Activated effector memory CD4-positive, alpha-beta T cell treated with Interleukin-2 at 50 U/mL for 16 hours (primary cell): ENCODE measurements around the gene RPRD1A.
"Not testable (repeated sequence)": the region's sequence is repeated elsewhere in the genome, so short reads cannot be mapped to it uniquely, and the experiment has no call there.

Source experiments
- DNase-seq: peaks from one replicate; pipeline ENCODE4 v3.0.0-alpha.2; 2020

Gene RPRD1A

DNA sequence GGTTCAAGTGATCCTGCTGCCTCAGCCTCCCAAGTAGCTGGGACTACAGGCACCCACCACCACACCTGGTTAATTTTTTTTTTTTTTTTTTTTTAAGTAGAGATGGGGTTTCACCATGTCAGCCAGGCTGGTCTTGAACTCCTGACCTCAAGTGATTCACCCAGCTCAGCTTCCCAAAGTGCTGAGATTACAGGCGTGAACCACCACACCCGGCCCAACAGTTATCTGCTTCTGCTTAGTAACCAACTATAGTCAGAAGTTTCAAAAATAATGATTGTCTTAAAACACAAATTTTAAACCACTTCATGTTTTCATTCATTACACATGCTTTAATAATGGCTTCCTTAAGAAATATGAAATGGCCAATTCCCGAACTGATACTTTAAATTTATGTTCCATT lies 43.1 kb downstream of the RPRD1A start:
- DNase-seq, result not testable (repeated sequence)

DNA sequence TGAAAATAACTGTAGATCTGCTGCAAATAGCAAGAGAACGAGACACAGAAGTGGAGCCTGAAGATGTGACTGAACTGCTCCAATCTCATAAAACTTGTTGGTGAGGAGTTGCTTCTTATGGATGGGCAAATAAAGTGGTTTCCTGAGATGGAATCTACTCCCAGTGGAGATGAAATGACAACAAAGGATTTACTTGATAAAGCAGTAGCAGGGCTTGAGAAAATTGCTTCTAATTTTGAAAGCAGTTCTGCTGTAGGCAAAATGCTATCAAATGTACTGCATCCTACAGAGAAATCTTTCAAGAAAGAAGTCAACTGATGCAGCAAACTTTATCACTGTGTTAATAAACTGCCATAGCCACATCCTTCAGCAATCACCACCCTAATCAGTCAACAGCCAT lies 44.0 kb downstream of the RPRD1A start:
- no peak for DNase-seq

DNA sequence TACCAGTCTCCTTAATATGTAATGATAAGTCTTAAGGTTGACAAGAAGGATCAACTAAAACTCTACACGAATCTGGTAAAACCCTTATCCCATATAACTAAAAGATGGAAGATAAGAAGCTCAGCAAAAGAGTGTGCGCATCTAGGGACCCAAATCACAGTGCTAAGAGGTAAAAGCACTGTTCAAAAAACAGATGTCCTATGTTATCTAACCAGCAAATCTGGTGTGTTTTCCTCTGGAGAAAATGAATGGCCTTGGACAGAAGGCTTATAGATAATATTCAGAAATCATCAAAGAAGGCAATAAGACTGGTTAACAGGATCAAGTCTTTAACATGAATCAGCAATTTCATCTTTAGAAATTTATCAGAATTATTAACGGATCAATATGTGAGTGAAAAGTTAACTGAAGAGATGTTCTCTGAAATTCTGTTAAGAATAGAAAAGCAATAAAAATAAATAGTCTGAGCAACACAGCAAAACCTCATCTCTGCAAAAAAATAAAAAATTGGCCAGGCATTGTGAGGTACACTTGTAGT lies 47.1 kb downstream of the RPRD1A start:
- no peak for DNase-seq

DNA sequence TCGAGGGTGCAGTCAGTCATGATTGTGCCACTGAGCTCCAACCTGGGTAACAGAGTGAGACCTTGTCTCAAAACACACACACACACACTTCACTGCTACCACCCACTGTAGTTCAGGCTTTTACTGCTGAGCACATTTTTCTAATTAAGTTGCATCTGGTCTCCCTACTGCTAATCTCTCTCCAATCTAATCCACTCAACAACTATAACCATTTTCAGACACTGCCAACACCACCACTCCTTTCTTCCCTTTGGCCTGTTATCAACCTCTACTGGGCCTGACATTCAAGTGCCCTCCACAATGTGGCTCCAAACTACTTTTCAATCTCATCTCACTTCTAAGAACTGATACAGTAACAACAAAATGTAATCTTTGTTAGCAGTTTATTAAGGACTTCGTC lies 50.1 kb downstream of the RPRD1A start:
- DNase-seq, result no peak

DNA sequence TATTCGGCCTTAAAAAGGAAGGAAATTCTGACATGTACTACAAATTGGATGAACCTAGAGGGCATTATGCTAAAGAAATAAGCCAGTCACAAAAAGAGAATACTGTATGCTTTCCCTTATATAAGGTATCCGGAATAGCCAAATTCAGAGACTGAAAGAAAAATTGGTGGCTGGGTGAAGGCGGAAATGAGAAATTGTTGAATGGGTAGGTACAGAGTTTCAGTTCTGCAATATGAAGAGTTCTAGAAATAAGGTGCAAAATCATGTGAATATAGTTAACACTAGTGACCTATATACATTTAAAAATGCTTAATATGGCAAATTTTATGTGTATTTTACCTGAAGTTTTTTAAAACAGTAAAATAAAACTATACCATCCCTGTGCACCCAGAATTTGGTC lies 51.7 kb downstream of the RPRD1A start:
- DNase-seq, result no peak

DNA sequence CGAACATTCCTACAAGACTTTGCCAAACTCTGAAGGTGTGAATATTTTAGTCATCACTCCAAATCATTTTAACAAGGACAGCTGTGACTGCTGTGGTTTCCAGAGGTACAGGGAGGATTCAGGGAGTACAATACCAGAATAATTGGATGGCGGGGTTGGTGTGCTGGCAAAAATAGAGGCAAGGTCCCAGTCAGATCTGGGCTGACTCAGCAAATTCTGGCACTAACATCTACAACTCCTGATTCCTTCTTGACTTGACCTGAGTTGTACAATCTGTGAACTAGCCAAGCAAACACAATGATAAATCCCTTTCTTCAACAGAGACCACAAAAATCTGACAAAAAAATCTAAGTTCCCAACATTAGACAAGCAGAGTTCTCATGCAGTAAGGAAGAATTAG lies 54.5 kb downstream of the RPRD1A start:
- no peak for DNase-seq

DNA sequence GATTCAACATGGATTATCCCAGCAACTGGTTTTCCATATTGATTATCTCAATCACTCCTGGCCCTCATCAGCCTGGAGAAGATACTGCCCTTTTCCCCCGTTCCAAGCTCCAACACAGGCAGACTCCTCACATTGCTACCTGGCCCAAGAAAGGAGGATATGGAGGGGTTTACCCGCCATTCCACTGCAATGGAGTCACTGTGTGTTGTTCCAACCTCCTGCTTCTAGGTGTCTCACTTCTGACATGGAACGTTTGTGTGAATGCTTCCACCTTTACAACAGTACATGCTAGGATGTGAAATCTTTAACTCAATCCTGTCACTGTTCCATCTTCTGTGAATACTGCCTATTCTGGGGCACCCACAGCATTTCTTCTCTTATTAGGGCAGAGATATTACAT lies 58.1 kb downstream of the RPRD1A start:
- DNase-seq, result no peak

DNA sequence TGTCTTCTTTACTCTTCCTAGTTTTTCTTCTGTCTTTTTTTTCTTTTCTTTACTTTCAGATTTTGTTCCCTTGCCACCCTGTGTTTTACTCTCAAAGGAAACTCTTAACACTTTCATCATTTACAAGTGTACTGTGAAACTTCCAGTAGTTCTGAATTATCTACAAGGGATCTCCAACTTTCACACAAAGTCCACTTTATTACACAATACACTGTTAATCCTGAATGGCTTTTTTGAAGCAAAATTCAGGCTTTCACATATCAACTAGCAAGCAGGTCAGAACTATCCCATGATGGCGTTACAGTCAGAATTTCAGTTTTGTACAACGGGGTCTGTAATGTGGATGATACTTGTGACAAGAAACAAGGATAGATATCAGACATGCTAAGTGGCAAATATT lies 60.4 kb downstream of the RPRD1A start:
- no peak for DNase-seq

DNA sequence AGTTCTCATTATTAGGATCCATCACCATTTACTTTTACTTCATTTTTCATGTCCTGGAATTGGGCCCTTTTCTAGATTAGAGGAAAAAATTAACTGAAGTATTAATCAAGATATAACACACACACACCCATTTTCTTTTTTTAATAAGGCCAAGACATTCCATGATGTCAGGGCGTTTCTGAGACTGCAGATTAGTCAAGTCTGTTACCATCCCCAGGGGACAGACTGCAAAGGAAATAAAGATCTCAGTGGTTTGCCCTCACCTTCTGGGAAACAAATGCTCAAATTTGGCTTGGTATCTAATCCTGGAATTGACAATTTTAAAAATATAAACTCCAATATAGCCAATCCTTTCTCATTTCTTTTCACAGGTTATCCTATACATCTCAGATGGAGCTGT lies 67.4 kb downstream of the RPRD1A start:
- DNase-seq, result no peak

DNA sequence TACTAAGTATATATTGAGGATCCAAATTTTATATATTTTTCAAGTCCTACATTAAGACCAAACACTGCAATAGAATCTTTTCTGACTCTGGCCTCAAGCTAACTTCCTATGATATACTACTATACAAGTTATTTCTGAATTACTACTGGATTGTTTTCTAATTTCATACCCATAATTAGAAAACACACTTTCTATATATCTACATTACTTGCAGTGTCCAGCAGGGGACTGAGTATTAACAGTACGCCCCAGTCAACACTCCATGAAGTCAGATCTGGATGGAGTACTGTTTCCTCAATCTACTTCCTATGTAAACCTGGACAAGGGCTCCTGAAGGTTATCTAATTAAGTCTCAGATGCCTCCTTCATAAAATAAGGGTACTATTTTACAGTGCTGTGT lies 68.4 kb downstream of the RPRD1A start:
- no peak for DNase-seq

DNA sequence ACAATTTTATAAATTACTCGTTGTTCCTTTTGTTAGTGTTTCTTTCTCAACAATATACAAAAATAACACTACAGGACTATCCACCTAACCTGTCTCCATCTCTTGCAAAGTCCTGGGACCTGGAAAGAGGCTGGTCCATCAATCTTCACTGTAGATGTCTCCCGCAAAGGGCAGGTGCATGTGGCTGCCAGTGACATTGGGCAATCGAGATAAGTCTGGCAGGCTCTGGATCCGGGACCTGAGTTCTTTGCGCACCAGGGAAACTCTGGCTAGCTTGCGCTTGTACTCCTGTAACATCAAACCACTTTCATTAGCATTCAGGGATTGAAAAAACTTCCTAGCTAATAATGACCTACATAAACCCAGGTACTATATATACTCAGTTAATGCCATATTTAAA lies 74.3 kb downstream of the RPRD1A start:
- no peak for DNase-seq

DNA sequence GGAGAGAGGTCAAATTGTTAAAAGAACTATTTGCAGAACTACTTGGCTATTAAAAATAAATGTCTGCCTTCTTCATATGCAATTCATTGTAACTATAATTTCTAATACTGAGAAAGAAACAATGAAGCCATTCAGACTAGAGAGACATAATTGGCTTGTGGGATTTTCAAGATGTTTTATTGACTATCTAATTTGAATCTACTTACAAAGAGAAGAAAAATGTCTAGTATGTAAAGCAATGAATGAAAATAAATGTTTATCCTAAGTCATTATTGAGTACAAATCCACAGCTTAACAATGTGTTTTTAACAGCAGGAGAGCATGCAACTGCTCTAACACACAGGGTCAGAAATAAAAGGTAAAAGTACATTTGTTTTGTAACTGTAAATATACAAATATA lies 75.7 kb downstream of the RPRD1A start:
- no peak for DNase-seq

DNA sequence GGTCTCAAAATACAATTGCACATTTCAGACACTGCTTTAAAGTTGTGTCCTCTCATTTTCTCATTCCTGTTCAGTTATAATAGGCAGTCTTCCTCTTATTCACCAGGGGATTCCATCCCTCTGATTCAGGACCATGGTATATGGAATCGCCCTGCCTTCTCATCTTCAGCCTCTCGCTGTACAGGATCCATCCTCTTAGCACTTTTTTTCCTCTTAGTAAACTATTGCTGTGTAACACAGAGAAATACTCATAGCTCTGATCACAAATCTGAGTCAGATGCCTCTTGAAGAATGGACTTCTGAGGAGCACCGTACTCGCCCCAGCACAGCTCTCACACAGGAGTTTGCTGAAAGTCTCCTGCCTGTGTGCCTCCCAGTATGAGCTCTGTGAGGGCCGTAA lies 83.5 kb downstream of the RPRD1A start:
- DNase-seq, result no peak

DNA sequence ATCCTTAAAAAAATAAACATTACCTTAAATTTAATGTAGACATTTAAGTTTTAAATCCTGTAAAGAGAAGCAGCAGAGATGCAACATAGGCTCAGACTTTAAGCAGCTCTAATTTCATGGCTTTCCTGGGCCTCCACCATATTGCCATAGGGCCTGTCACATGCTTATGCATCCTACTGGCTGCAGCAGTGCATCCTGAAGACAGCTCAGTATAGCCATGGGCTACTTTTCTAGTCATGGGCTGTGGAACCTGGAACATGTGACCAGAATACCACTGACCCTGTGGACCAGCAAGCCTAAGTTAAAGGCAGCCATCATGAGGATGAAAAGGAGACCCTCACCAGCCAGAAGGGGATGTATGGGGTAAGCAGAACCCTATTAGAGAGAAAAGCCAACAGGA lies 84.2 kb downstream of the RPRD1A start:
- no peak for DNase-seq

DNA sequence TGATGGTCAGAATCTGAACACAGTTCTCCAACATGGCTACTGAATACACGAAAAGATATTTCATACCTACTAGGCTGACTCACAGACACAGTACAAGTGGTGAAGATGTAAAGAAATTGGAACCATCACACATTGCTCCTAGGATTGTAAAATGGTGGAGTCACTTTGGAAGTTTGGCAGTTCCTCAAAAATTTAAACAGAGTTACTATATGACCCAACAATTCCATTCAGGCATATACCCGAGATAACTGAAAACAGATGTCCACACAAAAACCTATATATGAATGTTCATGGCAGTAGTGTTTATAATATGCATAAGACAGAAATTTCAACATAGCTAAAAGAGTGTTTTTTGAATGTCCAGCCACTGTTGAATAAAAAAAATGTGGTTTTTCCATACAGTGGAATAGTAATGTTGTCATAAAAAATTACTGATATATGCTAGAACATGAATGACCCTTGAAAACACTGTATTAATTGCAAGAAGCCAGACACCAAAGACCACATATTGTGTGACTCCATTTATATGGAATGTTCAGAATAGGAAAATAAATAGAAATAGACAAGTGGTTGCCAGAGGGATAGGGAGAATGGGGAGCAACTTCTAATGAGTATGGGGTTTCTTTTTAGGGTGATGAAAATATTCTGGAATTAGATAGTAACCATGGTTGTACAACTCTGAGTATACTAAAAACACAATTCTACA lies 84.8 kb downstream of the RPRD1A start:
- DNase-seq, result no peak

DNA sequence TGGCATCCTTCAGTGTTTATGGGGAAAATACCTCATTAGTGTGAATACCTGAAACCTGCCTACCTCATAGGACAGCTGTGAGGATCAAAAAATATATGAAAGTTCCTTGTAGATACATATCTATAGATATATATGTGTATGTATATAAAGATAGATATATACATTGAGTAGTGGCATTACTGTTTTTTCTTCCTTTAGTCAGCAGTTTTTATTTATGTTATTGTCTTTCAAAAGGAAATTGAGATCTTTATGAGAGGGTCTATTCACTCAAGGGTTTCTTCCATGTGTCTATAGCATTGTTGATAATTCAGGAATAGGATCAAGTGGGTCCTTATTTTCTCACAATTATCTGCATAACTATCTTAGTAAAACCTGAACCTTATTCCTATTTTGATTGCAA lies 88.2 kb downstream of the RPRD1A start:
- no peak for DNase-seq

DNA sequence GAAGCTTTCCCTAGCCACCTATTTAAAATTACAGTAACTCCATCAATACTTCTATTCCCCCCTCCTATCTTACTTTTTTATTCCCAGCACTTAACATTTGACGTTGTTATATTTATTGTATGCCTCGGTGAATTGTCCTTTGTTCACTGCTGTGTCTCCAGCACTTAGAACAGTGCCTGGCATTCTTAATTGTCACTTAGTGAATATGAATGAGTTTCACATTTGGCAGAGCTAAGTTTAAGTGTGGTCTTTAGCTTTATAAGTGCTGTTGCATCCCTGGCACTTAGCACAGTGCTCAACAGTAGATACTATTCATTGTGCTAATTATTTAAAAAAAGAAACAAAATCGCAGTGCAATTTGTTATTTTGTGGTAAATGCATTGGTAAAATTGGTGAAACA lies 93.2 kb downstream of the RPRD1A start:
- DNase-seq, result no peak

DNA sequence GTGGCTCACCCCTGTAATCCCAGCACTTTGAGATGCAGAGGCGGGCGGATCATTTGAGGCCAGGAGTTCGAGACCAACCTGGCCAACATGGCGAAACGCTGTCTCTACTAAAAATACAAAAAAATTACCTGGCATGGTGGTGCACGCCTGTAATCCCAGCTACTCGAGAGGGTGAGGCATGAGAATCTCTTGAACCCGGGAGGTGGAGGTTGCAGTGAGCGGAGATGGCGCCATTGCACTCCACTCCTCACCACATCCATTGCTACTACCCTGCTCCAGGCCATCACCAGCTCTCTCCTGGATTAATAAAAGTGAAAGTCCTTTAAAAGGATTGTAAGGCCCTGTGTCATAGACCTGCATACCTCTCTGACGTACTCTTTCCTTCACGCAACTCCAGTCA lies 93.7 kb downstream of the RPRD1A start:
- DNase-seq, result no peak

DNA sequence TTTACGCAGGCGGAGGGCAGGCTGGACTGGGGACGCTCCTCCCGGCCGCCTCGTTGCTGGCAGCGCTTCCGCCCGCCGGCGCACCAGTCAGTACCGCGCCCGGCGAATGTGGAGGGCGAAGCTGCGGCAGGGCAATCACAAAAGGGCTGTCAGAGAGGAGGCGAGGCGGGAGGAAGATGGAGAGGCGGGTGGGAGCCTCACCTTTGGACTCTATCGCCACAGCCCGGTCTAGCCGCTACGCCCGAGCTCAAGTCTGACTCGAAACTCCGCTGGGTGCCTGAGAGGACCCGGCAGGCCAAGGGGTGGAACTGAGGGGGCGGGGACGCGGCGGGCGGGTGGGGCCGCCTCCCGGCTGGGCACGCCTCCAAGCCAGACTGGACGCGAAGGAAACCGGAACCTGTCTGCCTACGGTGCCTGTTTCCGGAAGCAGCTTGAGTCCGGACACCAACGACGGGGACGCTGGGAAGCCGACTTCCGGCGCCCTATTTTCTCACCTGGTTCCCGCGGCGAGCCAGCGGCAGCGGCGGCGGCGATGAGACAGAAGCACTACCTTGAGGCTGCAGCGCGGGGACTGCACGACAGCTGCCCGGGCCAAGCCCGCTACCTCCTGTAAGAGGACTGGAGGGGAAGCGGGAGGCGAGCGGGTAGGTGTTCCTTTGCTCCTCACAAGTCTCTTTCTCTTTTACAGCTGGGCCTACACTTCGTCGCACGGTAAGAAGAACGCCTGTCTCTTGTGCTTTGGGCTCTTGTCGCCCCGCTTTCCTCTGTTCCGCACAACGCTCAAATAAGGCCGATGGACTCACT lies 95.0 kb downstream of the RPRD1A start, which contains the start of gene RMP24:
RMP24 (plus strand) TSS at position 483 of the 804 bp plus-strand sequence.
- peak; percentile 92 for DNase-seq

DNA sequence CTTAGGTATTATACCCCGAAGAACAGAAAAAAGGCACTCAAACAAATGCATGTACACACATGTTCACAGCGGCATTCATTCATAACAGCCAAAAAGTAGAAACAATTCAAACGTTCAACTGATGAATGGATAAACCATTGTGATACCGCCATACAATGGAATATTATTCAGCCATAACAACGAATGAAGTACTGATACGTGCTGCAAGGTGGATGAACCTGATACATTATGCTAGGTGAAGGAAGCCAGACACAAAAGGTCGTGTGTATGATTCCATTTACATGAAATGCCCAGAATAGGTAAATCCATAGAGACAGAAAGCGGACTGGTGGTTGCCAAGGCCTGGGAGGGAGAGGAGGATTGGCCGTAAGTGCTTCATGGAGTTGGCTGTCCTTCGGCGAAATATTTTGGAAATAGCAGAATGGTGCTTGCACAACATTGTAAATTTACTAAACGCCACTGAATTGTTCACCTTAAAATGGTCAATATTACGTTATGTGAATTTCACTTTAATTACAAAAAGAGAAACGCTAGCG lies 95.6 kb downstream of the RPRD1A start:
- no peak for DNase-seq

DNA sequence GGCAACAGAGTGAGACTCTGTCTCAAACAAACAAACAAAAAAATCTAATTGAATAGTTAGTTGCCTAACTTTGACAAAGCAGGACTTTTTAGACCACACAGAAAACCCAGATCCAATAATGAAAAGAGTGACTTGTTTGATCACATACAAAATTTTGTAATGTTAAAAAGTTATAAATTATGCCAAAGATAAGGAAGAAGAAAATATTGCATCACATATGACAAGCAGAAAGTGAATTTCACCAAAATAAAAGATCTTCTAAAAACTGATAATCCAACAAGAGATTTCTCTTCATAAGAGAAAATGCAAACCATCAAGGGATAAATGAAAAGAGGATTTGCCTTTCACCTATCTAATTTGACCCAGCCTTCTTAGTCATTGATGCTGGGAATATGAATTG lies 97.7 kb downstream of the RPRD1A start:
- no peak for DNase-seq

DNA sequence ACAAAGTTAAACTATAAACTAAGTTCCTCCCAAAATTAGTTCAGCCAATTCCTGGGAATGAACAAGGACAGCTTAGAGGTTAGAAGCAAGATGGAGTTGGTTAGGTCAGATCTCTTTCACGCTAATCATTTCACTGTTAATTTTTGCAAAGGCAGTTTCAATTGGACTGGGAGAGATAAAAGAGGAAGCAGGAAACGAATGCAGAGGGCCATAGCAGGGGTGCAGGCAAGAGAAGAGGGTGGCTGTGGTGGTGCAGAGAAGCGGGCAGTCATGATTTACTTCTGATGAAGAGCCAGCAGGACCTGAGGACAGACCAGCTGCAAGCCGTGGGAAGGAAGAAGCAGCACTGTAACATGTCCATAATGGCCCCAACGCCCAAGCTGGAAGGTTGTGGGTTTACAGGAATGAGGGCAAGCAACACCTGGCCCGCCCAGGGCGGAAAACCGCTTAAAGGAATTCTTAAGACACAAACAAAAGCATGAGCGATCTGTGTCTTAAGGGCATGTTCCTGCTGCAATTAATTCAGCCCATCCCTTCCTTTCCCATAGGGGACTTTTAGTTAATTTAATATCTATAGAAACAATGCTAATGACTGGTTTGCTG lies 99.0 kb downstream of the RPRD1A start:
- no peak for DNase-seq

DNA sequence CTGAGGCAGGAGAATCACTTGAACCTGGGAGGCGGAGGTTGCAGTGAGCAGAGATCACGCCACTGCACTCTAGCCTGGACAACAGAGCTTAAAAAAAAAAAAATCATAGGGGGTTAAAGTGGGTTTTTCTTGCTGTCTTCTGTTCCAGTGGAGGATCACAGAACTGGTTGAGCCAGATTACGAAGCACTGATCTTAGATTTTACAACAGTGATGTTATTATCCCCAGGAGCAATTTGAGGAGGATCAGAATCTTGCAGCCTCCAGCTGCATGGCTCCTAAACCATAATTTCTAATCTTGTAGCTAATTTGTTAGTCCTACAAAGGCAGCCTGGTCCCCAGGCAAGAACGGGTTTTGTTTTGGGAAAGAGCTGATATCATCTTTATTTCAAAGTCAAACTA lies 99.5 kb downstream of the RPRD1A start:
- DNase-seq, result not testable (repeated sequence)

DNA sequence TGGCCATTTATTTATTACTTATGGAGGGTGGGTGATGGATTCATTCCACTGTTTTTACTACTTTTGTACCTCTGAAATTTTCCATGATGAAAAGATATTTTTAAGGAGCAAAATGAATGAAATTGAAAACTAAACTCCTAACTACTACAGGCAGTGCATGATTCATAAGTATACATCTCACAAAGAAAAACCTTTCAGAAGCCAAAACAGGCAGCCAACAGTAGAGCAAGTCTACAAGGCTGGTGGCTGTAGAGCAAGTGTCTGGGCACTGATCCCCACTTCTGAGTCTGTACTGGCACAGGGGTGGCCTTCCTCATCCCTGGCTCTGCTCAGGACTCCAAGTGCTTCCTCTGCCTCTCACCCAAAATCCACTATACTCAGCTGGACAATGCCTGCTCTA lies 103.0 kb downstream of the RPRD1A start:
- DNase-seq, result no peak
